Neuronal stem cell (in vitro differentiated cells): ENCODE measurements around the gene ARRB2.
"Not testable (repeated sequence)": the region's sequence is repeated elsewhere in the genome, so short reads cannot be mapped to it uniquely, and the experiment has no call there.

ENCODE experiments used
- DNase-seq: peaks from one replicate; pipeline ENCODE4 v3.0.0-alpha.2; 2013; ENCODE audit warnings: low spot score
- H2AFZ ChIP-seq: one replicate; pipeline ENCODE4 v1.6.1; 2013; ENCODE audit warnings: mild to moderate bottlenecking, low read length, inconsistent platforms
- H2AK5ac ChIP-seq: 2 replicates; pipeline ENCODE4 v1.6.1; 2013; ENCODE audit warnings: low read depth, mild to moderate bottlenecking, inconsistent platforms, low read length, moderate library complexity, mixed read lengths
- H2BK120ac ChIP-seq: 2 replicates; pipeline ENCODE4 v1.6.1; 2013; ENCODE audit warnings: low read depth, mild to moderate bottlenecking, inconsistent platforms, low read length, moderate library complexity, mixed read lengths
- H2BK12ac ChIP-seq: one replicate; pipeline ENCODE4 v1.6.1; 2013; ENCODE audit warnings: low read length, inconsistent platforms
- H2BK15ac ChIP-seq: 2 replicates; pipeline ENCODE4 v1.6.1; 2013; ENCODE audit warnings: mild to moderate bottlenecking, low read length, inconsistent platforms, mixed read lengths
- H2BK5ac ChIP-seq: one replicate; pipeline ENCODE4 v1.6.1; 2013; ENCODE audit warnings: inconsistent platforms, mild to moderate bottlenecking, low read length, moderate library complexity
- H3K14ac ChIP-seq: one replicate; pipeline ENCODE4 v1.6.1; 2013; ENCODE audit warnings: low read length, inconsistent platforms
- H3K18ac ChIP-seq: 2 replicates; pipeline ENCODE4 v1.6.1; 2013; ENCODE audit warnings: low read length, inconsistent platforms
- H3K23ac ChIP-seq: 2 replicates; pipeline ENCODE4 v1.6.1; 2013; ENCODE audit warnings: low read depth, mild to moderate bottlenecking, mixed read lengths, low read length, inconsistent platforms; ENCODE audit not compliant: poor library complexity
- H3K27ac ChIP-seq: replicated peaks from 3 replicates; pipeline ENCODE4 v1.5.1; 2013; ENCODE audit warnings: low read length, inconsistent platforms
- H3K27me3 ChIP-seq, 3 experiments: 2 replicates each; pipeline ENCODE4 v1.6.1; 2013; ENCODE audit warnings: low read length in 3 of 3, mild to moderate bottlenecking in 2 of 3, inconsistent platforms in 1 of 3, low read depth in 1 of 3, mixed read lengths in 1 of 3, moderate library complexity in 1 of 3; ENCODE audit not compliant: control insufficient read depth in 3 of 3, insufficient read depth in 3 of 3
- H3K36me3 ChIP-seq, 2 donors: replicated peaks in 1 of 2; 2 replicates each; pipeline ENCODE4 v1.6.1; 2013; ENCODE audit warnings: low read length in 2 of 2; ENCODE audit not compliant: control insufficient read depth in 2 of 2, insufficient read depth in 2 of 2
- H3K4ac ChIP-seq: 2 replicates; pipeline ENCODE4 v1.6.1; 2013; ENCODE audit warnings: inconsistent platforms, mild to moderate bottlenecking, low read length, moderate library complexity
- H3K4me1 ChIP-seq, 2 donors: 1 replicate in 1 of 2; 2 replicates in 1 of 2; pipeline ENCODE4 v1.6.1; 2013; ENCODE audit warnings: low read length in 2 of 2, low read depth in 1 of 2; ENCODE audit not compliant: control insufficient read depth in 2 of 2, insufficient read depth in 1 of 2
- H3K4me2 ChIP-seq: one replicate; pipeline ENCODE4 v1.6.1; 2013; ENCODE audit warnings: mild to moderate bottlenecking, low read length, inconsistent platforms; ENCODE audit not compliant: insufficient read depth, poor library complexity, severe bottlenecking
- H3K4me3 ChIP-seq, 2 donors: 2 replicates each; pipeline ENCODE4 v1.5.1; 2013; ENCODE audit warnings: low read length in 2 of 2, mild to moderate bottlenecking in 2 of 2, inconsistent platforms in 1 of 2, moderate library complexity in 1 of 2
- H3K79me1 ChIP-seq: one replicate; pipeline ENCODE4 v1.6.1; 2013; ENCODE audit warnings: low read depth, mild to moderate bottlenecking, inconsistent platforms, low read length, moderate library complexity
- H3K9ac ChIP-seq: one replicate; pipeline ENCODE4 v1.6.1; 2013; ENCODE audit warnings: mild to moderate bottlenecking, low read depth, low read length, inconsistent platforms; ENCODE audit not compliant: poor library complexity
- H3K9me3 ChIP-seq, 2 donors: replicated peaks in 1 of 2; 2 replicates each; pipeline versions ENCODE3 to v1.6.1; 2013; ENCODE audit warnings: low read length in 2 of 2, mild to moderate bottlenecking in 2 of 2, inconsistent platforms in 1 of 2, low read depth in 1 of 2, mixed read lengths in 1 of 2, moderate library complexity in 1 of 2; ENCODE audit not compliant: control insufficient read depth in 2 of 2, insufficient read depth in 1 of 2
- H4K8ac ChIP-seq: one replicate; pipeline ENCODE4 v1.6.1; 2013; ENCODE audit warnings: low read depth, mild to moderate bottlenecking, inconsistent platforms, low read length, moderate library complexity
- H4K91ac ChIP-seq: one replicate; pipeline ENCODE4 v1.6.1; 2013; ENCODE audit warnings: low read length, low read depth, mild to moderate bottlenecking, inconsistent platforms; ENCODE audit not compliant: poor library complexity
- WGBS, 2 donors: extraction: QIAGEN DNeasy Blood & Tissue Kit; methylation state at CpG; one replicate each; pipeline ENCODE4 v1.1.7; 2013; ENCODE audit warnings: missing lambda C conversion rate in 2 of 2, mixed read lengths in 1 of 2; ENCODE audit not compliant: insufficient read length in 2 of 2, insufficient replicate concordance in 1 of 2; ENCODE audit errors: extremely low coverage in 2 of 2; 5-methylcytosine and 5-hydroxymethylcytosine counted together

The ARRB2 gene

GRCh38 chr17:4696437-4696805 lies 14.0 kb upstream of the ARRB2 start:
- Histone ChIP-seq H3K4ac (no peak overlapping the region), H3K9me3 (no peaks in the 10 kb centered on the region), H2BK12ac (no peak overlapping the region), H3K23ac (no peak overlapping the region), H3K18ac (no peak overlapping the region), H3K79me1 (peaks cover 13% of the 10 kb centered on the region), H3K4me3 (no peak overlapping the region), H3K27ac (no peak overlapping the region), H3K4me1 (no peaks in the 10 kb centered on the region), H3K4me2 (no peak overlapping the region), H3K36me3 (peaks cover 10 to 71% of the 10 kb centered on the region in 2 donors), H4K91ac (no peak overlapping the region), H2BK15ac (no peak overlapping the region), H2BK120ac (no peak overlapping the region), H2AK5ac (no peak overlapping the region), H2AFZ (no peak overlapping the region), H4K8ac (no peak overlapping the region), H2BK5ac (no peak overlapping the region), H3K14ac (no peak overlapping the region), H3K9ac (no peak overlapping the region), H3K27me3 (peaks cover 0 to 2% (median 0%) of the 10 kb centered on the region in 3 experiments)
- DNase-seq = no peak
- no CpG with 5 or more reads among the region's 6 CpGs for WGBS, 2 donors

GRCh38 chr17:4699401-4700056 lies 10.9 kb upstream of the ARRB2 start:
- not testable (repeated sequence) for H2BK120ac ChIP-seq, H2AFZ ChIP-seq, H2AK5ac ChIP-seq, H3K4me1 ChIP-seq, H2BK15ac ChIP-seq, DNase-seq, H3K9ac ChIP-seq, H3K9me3 ChIP-seq, H3K27me3 ChIP-seq, H2BK12ac ChIP-seq, H3K4me3 ChIP-seq, H3K18ac ChIP-seq, H3K4ac ChIP-seq, H3K4me2 ChIP-seq, H3K14ac ChIP-seq, H4K91ac ChIP-seq, H2BK5ac ChIP-seq, H3K23ac ChIP-seq, H4K8ac ChIP-seq, H3K27ac ChIP-seq
- Histone ChIP-seq H3K36me3 (peaks cover 8 to 55% of the 10 kb centered on the region in 2 donors), H3K79me1 (peaks cover 12% of the 10 kb centered on the region)
- no CpG with 5 or more reads among the region's 13 CpGs for WGBS, 2 donors

DNA sequence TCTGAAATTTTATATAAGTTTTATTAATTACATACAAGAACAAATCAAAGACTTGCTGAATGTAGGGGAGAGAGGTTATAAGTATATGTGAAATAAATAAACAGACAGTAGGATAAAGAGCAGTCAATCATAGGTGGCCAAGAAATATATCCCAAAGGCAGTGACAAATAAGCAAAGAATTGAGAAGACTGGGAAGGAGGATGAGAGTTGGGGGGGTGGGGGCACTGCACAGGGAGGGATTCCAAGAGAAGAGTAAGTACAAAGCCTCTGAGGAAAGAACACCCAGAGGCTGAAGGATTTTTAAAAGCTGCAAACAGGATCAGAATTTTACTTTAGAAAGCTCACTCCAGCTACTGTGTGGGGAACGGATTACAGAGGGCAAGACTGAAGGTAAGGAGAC lies 9.3 kb upstream of the ARRB2 start:
- Histone ChIP-seq H3K4me2 (no peak overlapping the region), H3K18ac (no peak overlapping the region), H2BK5ac (no peak overlapping the region), H2BK12ac (no peak overlapping the region), H4K91ac (no peak overlapping the region), H2AFZ (no peak overlapping the region), H3K23ac (no peak overlapping the region), H2BK120ac (no peak overlapping the region), H3K27me3 (no peaks in the 10 kb centered on the region), H3K4me1 (peaks cover 10 to 12% of the 10 kb centered on the region in 2 donors), H3K27ac (no peak overlapping the region), H3K4ac (no peak overlapping the region), H3K9me3 (no peaks in the 10 kb centered on the region), H3K36me3 (peaks cover 10 to 47% of the 10 kb centered on the region in 2 donors), H2AK5ac (no peak overlapping the region), H3K9ac (no peak overlapping the region), H3K4me3 (no peak overlapping the region), H4K8ac (no peak overlapping the region), H2BK15ac (no peak overlapping the region), H3K79me1 (peaks cover 10% of the 10 kb centered on the region), H3K14ac (no peak overlapping the region)
- WGBS, 2 donors = no CpG with 5 or more reads among the region's 1 CpG
- DNase-seq = no peak

DNA sequence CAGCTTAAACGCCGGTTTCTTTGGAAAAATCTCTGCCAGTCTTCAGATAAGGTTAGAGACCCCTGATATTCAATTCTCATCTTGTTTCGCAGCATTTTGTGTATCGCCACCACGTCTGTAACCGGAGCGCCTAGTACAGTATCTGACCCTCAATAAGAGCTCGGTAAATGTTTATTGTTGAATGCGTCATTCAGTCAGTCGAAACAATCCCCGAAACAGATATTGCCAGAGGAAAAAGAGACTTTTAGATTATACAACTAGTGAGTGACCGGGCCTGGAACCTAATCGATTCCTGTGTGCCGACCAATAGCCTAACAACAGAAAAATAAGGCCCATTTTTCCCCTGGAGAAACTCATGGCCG lies 7.1 kb upstream of the ARRB2 start:
- peak overlapping the region; percentile 77 for H3K4me2 ChIP-seq
- no peak overlapping the region for H4K8ac ChIP-seq
- H3K9ac ChIP-seq = peak overlapping the region; percentile 75
- peaks cover 10% of the 10 kb centered on the region for H3K79me1 ChIP-seq
- WGBS, 2 donors = no CpG with 5 or more reads among the region's 15 CpGs
- peaks cover 10 to 12% of the 10 kb centered on the region in 2 donors for H3K4me1 ChIP-seq
- H2BK12ac ChIP-seq = no peak overlapping the region
- H3K4ac ChIP-seq = no peak overlapping the region
- H2AFZ ChIP-seq = peak overlapping the region; percentile 93
- H3K27ac ChIP-seq = no peak overlapping the region
- peak overlapping the region; percentile 59 for H2AK5ac ChIP-seq
- H3K18ac ChIP-seq = no peak overlapping the region
- peak overlapping the region; percentile 81 for H4K91ac ChIP-seq
- H2BK15ac ChIP-seq = no peak overlapping the region
- no peak overlapping the region for H2BK5ac ChIP-seq
- no peak overlapping the region for H3K14ac ChIP-seq
- H3K4me3 ChIP-seq = peak overlapping the region; percentile 94 to 98
- no peak overlapping the region for H3K23ac ChIP-seq
- no peaks in the 10 kb centered on the region for H3K9me3 ChIP-seq
- DNase-seq = no peak
- no peaks in the 10 kb centered on the region for H3K27me3 ChIP-seq
- peak overlapping the region; percentile 44 for H2BK120ac ChIP-seq
- peaks cover 2 to 25% of the 10 kb centered on the region in 2 donors for H3K36me3 ChIP-seq
